GF-D8 (cell line): ENCODE measurements around the gene NCKAP1.
"Not testable (repeated sequence)": the region's sequence is repeated elsewhere in the genome, so short reads cannot be mapped to it uniquely, and the experiment has no call there.

Experiments used
- DNase-seq: peaks from one replicate; lab custom pipeline; 2025; lab: John Stamatoyannopoulos, UW

The NCKAP1 gene

DNA sequence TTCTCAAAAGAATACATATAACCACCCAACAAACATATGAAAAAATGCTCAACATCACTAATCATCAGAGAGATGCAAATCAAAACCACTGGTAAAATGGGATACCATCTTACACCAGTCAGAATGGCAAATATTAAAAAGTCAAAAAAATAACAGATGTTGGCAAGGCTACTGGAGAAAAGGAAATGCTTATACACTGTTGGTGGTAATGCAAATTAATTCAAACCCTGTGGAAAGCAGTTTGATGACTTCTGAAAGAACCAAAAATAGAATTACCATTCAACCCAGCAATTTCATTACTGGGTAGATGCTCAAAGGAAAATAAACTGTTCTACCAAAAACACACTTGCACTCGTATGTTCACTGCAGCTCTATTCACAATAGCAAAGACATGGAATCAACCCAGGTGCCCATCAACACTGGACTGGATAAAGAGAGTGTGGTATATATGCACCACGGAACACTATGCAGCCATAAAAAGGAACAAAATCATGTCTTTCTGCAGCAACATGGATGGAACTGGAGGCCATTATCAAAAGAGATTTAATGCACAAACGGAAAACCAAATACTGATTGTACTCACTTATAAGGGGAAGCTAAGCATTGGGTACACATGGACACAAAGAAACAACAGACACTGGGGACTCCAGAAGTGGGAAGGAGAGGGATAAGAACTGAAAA is 38.8 kb downstream of the NCKAP1 start:
- DNase-seq, result no peak

DNA sequence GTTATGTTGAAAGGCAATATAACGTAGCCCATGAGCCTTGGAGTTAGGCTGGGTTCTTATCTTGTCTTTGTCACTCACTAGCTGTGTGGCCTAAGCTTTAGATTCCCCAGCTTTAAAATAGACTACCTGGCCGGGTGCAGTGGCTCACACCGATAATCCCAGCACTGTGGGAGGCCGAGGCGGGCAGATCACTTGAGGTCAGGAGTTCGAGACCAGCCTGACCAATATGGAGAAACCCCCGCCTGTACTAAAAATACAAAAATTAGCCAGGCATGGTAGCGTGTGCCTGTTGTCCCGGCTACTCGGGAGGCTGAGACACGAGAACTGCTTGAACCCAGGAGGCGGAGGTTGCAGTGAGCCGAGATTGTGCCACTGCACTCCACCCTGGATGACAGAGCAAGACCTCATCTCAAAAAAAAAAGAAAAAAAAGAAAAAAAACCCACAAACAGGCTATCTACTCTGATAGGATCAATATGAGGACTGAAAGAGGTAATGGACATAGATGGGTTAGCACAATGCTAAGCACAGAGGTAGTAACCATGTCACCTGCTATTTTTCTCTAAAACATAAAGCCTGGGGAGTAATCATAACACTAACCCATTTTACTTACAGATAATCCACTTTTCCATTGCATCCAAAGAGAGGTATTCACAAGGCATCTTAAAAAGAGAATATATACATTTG is 43.9 kb downstream of the NCKAP1 start:
- DNase-seq, result no peak

DNA sequence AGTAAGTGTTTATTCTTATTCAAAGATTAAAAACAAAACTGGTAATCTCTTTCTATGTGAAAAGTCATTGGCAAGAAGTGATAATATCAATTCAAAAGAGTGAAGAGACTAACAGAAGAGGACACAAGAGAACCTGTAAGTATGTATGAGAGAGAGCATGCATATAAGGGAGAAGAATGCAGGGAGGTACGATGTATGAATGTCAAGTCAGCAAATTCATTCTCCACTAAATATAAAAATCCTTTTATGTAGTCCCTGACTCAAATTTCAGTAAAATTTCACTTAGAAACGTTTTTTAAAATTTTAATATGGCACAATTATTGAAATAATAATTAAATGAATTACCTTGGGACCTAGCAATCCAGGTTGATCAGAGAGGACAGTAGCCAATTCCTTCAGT is 55.3 kb downstream of the NCKAP1 start:
- DNase-seq, result no peak

DNA sequence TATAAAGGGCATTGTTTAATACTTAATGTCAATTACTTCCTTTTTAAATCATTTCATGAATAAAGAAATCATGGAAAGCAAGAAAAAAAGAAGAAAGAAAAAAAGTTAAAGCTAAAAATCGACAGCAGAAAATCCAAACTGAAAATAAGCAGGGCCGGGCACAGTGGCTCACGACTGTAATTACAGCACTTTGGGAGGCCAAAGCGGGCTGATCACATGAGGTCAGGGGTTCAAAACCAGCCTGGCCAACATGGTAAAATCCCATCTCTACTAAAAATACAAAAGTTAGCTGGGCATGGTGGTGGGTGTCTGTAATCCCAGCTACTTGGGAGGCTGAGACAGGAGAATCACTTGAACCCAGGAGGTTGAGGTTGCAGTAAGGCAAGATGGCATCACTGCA is 56.8 kb downstream of the NCKAP1 start:
- not testable (repeated sequence) for DNase-seq

DNA sequence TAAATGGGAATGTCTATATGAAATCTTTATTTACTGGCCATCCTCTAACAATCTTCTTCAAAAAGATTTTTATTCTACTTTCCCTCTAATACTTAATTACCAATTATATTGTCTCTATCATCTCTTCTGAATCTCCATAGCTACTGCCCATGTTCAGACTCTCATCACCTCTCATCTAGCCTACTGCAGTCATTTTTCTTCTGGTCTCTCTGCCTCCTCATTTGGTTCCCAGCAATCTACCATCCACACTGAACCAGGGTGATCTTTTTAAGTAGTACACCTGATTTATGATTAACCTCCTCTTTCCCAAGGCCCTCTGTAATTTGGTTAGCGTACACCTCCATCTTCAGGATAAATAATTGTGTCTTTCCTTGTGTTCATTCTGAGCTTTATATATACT is 57.6 kb downstream of the NCKAP1 start:
- DNase-seq, result no peak

DNA sequence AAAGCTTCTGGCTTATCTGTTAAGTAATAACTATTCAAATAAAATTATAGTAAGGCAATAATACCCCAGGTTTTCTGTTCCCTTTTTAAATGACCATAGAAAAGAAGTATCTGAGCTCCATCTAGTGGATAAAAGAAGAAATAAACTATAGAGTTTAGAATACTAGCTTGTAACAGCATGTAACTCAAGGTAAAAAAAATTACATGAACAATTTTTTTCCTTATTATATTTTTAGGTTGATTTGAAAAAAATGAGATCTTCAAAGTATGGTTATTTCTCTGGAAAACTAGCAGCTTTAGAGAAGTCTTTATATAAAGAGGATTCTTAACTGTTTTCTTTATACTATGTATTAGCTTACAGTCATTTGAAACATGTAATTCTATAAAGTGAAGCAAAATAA is 58.1 kb downstream of the NCKAP1 start:
- peak; percentile 39 for DNase-seq

DNA sequence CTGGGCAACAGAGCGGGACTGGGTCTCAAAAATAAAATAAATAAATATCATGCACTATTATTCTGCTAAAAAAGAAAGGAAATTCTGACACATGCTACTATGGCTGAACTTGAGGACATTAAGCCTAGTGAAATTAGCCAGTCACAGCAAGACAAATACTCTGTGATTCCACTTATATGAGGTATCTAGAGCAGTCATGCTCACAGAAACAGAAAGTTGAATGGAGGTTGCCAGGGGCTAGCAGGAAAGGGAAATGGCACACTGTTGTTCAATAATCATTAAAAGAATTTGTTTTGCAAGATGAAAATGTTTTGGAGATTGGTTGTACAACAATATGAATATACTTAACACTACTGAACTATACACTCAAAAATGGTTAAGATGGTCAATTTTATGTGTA is 60.8 kb downstream of the NCKAP1 start:
- no peak for DNase-seq

DNA sequence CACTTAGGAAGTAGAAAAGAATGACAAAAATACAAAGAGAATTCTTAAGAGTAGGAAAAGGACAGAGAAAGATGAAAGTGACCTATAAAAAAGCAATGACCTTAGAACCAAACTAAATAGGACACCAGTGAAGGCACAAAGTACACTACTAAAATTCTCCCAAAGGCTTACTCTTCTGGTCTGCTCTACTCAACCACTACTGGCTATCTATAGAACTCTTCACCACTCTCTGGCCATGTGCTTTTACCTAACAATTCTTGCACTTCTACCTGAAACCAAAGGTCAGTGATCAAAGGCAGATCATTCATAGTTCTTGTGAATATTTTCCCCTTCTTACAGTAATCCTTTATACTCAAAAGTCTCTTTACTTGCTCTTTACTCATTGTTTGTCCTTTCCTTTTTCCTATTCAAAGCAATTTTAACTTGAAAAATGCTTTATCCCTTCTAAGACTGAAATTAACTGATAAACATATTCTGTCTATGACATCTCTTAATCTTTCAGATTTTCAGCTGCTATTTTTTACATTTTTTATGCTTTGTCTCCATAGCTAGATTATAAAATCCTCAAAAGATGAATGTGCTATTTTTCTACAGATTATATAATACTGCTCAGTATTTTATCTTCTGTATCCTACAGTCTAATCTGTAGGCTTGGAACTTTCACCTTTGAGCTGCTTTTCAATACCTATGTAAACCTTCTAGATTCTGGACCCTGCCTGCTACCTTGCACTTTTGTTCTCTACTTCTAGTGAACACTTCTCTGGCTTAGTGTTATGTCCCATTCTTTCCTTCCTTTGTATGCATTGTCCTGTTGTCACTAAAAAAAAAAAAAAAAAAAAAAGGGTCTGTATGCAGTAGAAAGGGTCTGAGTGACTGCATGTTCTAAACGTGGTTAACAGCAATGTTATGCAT is 64.6 kb downstream of the NCKAP1 start:
- DNase-seq, result no peak

DNA sequence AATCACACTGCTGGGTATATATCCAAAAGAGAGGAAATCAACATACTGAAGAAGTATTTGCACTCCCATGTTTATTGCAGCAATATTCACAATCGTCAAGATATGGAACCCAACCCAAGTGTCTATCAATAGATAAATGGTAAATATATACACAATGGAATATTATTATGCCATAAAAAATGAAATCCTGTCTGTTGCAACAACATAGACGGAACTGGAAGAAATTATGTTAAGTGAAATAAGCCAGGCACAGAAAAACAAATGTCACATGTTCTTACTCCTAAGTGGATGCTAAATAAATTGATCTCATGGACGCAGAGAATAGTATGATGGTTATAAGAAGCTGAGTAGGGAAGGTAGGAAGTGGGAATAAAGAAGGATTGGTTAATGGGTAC is 65.7 kb downstream of the NCKAP1 start:
- DNase-seq, result no peak

DNA sequence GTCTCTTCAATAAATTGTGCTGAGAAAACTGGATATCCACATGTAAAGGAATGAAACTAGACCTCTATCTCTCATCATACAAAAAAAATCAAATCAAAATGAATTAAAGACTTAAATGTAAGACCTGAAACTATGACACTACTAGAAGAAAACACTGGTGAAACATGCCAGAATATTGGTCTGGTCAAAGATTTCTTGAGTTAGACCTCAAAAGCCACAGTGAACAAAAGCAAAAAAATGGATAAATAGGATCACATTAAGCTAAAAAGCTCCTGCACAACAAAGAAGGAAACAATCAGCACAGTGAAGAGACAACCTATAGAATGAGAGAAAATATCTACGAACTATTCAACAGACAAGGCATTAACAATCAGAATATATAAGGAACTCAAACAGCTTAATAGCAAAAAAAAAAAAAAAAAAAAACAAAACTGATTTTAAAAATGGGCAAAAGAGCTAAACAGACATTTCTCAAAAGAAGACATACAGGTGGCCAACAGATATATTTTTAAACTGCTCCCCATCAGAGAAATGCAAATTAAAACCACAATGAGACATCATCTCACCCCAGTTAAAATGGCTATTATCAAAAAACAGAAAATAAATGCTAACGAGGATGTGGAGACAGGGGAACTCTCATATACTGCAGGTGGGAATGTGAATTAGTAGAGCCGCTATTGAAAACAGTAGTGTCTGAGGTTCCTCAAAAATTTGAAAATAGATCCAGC is 66.3 kb downstream of the NCKAP1 start:
- DNase-seq, result no peak

DNA sequence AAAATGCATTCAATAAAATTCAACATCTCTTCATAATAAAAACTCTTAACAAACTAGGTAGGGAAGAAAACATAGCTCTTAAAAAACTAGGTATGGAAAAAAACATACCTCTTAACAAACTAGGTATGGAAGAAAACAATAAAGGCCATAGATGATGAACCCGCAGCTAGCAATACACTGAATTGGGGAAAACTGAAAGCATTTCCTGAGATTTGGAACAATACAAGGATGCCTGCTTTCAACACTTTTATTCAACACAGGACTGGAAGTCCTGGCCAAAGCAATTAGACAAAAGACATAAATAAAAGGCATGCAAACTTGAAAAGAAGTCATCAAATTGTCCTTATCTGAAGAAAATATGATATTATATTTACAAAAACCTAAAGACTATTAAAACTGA is 67.8 kb downstream of the NCKAP1 start:
- DNase-seq, result no peak

DNA sequence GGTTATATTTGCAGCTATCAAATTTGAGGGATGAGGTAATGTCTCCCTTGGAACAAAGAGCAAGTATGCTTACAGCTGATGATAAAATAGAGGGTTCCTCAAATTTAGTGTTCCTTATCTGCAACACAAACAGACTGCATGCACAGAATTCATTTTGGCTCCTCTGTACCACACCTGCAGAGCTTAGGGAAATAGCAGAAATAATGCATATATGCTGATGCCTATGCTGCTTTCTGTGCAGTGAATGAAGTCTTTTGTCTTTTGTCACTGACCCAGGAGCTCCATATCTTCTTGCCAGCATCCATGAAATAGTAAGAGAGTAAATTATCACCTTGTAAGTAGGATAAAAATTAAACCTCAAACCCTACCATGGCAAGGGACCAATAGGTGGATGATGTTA is 69.8 kb downstream of the NCKAP1 start:
- DNase-seq, result no peak

DNA sequence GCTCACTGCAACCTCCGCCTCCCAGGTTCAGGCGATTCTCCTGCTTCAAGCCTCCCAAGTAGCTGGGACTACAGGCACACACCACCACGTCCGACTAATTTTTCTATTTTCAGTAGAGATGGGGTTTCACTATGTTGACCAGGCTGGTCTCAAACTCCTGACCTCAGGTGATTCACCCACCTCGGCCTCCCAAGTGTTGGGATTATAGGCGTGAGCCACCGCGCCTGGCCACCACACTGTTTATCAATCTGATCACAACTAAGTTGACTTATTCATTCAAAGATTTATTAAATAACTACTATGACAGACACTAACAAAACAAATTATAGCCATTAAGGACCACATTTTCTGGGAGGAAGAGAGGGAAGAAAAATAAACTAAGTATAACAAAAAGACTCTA is 71.9 kb downstream of the NCKAP1 start:
- DNase-seq, result not testable (repeated sequence)

DNA sequence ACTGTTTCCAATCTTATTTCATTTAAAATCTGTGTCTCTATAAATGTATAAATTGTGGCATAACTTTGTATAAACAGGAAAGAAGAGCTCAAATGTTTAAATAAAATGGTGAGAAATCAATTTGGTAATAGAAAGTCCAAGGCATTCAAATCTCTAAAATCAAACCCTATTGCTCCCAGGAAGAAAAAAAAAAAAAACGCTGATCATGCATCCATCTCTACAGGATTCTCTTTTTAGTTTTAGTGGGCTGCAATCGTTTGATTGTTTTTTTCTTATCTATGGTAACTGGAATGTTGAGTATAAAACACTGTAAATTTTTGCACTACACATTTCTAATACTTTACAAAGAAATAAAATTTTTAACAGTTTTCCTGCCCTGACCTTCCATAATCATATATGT is 75.6 kb downstream of the NCKAP1 start:
- DNase-seq, result no peak

DNA sequence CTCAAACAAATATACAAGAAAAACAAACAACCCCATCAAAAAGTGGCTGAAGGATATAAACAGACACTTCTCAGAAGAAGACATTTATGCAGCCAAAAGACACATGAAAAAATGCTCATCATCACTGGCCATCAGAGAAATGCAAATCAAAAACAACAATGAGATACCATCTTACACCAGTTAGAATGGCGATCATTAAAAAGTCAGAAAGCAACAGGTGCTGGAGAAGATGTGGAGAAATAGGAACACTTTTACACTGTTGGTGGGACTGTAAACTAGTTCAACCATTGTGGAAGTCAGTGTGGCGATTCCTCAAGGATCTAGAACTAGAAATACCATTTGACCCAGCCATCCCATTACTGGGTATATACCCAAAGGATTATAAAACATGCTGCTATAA is 77.4 kb downstream of the NCKAP1 start:
- DNase-seq, result not testable (repeated sequence)

DNA sequence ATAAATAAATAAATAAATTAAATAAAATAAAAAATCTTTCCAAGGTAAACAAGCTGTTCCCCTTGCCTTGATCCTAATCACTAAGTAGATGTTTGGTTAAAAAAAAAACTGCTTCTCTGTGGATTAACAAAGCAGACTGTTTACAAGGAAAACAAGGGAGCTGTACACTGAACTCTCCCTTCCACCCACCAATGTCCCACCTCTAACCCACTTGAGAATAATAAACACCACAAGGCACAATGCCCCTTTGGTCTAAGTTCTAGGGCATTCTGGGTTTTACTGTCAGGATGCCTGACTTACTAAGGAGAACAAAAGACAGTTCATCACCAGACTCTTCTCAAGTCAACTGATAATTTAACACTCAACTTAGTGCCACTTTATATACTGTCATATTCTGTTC is 83.5 kb downstream of the NCKAP1 start:
- DNase-seq, result no peak

DNA sequence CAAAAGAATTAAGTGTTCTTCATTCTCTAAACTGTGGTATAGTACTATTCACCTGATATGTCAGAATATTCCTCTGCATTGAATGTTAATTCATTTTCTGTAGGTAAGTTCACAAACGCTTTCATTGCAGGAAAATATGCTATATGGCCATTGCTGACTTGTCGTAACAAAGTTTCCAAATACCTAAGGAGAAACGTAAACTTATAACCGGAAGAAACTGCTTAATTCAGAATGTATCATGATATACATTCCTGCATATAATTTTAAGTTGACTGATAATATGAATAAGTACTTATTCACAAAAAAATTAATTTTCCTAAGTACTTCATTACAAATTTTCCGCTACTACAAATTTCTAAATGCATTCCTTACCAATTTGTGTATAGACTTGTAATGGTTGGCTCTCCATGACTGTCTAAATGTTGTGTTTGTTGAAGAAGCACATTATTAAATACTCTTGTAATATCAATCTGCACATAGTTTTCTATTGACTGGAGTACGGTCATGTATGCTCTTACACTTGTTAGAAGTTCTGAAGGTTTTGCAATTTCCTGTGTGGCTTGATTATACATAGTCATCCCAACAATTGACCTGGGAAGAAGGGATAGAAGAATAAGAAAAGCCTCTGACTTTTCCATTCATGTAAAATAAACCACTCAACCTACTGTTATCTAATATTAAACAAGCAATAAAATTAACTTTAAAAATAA is 85.4 kb downstream of the NCKAP1 start:
- DNase-seq, result no peak

DNA sequence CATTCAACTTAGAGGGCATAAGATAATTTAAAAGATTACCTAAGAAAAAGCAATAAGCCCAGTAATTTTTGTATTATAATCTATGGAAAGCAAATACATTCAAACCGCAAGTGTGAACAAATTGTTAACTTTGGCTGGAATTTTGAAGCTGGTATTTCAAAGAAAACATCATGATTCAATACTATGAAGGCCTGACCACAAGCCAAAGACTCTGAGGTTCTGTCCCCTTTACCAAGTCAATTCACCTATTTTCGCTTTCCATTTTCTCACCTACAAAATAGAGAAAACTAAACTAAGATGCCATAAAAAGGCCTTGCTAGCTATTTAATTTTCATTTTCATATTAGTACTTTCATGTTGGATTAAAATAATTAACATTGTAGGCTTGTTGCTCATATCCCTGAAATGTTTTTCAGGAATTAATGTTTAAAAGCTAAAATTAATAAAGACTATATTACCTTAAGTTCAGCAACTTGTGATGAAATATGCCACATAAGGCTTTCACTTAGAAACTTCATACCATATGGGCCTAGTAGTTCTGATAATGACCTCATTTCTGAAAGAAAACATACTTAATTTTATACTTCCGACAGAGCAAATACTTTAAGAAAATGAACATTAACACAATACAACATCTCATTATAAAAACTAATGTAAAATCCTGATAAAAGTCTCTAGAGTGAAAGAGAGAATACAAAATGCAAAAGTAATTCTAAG is 86.2 kb downstream of the NCKAP1 start:
- no peak for DNase-seq

DNA sequence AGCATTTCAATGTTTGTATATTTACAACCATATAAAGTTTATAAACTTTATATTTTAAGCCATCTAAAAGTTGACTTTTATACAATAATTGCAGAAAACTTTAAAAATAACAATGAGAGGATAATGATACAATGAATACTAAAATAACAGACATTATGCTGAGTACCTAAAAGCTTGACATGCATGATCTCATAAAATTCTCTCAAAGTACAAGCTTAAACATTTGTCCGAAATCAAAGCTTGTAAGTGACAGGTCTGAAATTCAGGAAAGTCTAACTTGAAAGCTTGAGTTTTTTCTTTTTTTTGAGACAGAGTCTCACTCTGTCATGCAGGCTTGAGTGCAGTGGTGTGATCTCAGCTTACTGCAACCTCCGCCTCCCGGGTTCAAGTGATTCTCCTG is 87.7 kb downstream of the NCKAP1 start:
- no peak for DNase-seq

DNA sequence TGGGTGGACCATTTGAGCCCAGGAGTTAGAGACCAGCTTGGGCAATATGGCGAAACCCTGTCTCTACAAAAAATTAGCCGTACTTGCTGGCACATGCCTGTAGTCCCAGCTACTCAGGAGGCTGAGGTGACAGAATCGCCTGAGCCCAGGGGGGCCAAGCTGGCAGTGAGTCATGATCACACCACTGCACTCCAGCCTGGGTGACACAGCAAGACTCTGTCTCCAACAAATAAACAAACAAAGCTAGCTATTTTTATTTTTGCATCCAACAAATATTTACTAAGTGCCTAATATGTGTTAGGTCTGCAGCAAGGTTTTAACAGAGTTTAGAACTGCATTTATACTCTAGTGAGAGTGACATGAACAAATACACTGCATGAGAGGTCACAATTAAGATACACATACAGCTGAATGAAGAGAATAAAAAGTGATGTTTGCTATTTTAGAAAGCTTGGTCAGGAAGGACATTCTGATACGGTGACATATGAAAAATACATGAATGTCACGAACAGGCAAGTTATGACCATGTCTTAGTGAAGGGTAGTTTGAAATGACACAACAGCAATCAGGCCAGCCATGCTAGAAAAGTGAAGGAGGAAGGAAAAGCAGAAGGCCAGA is 88.6 kb downstream of the NCKAP1 start:
- no peak for DNase-seq

DNA sequence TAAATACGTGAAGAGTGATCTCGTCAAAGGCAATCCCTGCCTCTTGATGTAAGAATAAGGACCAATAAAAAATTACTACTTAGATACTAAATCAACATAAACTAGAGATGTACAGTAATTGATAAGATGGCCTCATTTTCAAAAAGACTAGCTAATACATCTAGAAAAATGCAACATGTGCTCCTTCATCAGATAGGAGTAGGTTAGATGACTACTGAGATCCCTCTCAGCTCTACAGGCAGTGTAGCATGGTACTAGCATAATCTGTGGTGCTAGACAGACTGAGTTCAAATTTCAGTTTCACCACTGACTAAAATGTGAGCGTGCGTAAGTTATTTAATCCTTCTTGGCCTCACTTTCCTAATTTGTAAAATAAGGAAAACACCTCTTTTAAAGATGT is 89.2 kb downstream of the NCKAP1 start:
- no peak for DNase-seq
